Head of caudate nucleus (tissue), 42 donors: ENCODE measurements around the gene INSIG1.

Experiments used
- DNase-seq, 42 donors: peaks; one replicate each; pipeline versions ENCODE4 v3.0.0 to v3.0.0-alpha.2; 2020 to 2021; ENCODE audit warnings: mixed read lengths in 7 of 42
- intact Hi-C: fragments of 100-400 bp; cut with DNase I; formaldehyde crosslinking; loops from one replicate; pipeline ENCODE4 v1.15.0; 2022

Gene INSIG1

GRCh38 chr7:155338632-155339320, 41.1 kb downstream of the INSIG1 start:
- DNase-seq, result peak in 2 of 42 donors; percentile 11 to 33
- intact Hi-C loops, result no loop called here

GRCh38 chr7:155339474-155339873, 41.8 kb downstream of the INSIG1 start:
- peak in 1 of 42 donors; percentile 9 for DNase-seq
- intact Hi-C loops, result no loop called here

GRCh38 chr7:155340071-155340531, 42.4 kb downstream of the INSIG1 start:
- intact Hi-C loops, result loop anchor here (10.0 kb wide), 2 partner anchors 45 to 415 kb away; partner anchors contain the start of gene INSIG1

GRCh38 chr7:155340721-155341120, 43.0 kb downstream of the INSIG1 start:
- intact Hi-C loops, result loop anchor here (10.0 kb wide), 2 partner anchors 46 to 416 kb away; partner anchors contain the start of gene INSIG1
- no peak for DNase-seq

More at GRCh38 chr7:155340071-155340531, 42.4 kb downstream of the INSIG1 start:
- peak in 1 of 42 donors; percentile 10 for DNase-seq

- no peak for DNase-seq
- intact Hi-C loops, result loop anchor here (10.0 kb wide), 2 partner anchors 47 to 417 kb away; partner anchors contain the start of gene INSIG1
These were observed 43.8 kb downstream of the INSIG1 start for GRCh38 chr7:155341463-155341983.

- DNase-seq, result peak in 1 of 42 donors; percentile 28
- intact Hi-C loops, result loop anchor here (10.0 kb wide), 2 partner anchors 48 to 418 kb away; partner anchors contain the start of gene INSIG1
These were observed 44.6 kb downstream of the INSIG1 start for GRCh38 chr7:155342313-155342712.

- intact Hi-C loops, result loop anchor here (10.0 kb wide), 2 partner anchors 48 to 418 kb away; partner anchors contain the start of gene INSIG1
- DNase-seq, result no peak
These were observed 45.5 kb downstream of the INSIG1 start for GRCh38 chr7:155343150-155343549.

GRCh38 chr7:155343661-155344121, 46.0 kb downstream of the INSIG1 start:
- no peak for DNase-seq
- intact Hi-C loops, result loop anchor here (10.0 kb wide), 2 partner anchors 49 to 419 kb away; partner anchors contain the start of gene INSIG1

GRCh38 chr7:155344270-155344617, 46.6 kb downstream of the INSIG1 start:
- intact Hi-C loops, result loop anchor here (10.0 kb wide), 2 partner anchors 49 to 419 kb away; partner anchors contain the start of gene INSIG1
- DNase-seq, result peak in 2 of 42 donors; percentile 6 to 7

- intact Hi-C loops, result loop anchor here (5.0 to 10.0 kb wide), 3 partner anchors 50 to 420 kb away; partner anchors contain the start of gene INSIG1
- DNase-seq, result peak; percentile 57 to 92 (median 83)
These were observed 47.1 kb downstream of the INSIG1 start for GRCh38 chr7:155344618-155345433.

- intact Hi-C loops, result loop anchor here (5.0 to 10.0 kb wide), 3 partner anchors 51 to 421 kb away; partner anchors contain the start of gene INSIG1
These were observed 47.8 kb downstream of the INSIG1 start for GRCh38 chr7:155345490-155345889.

GRCh38 chr7:155346285-155346684, 48.6 kb downstream of the INSIG1 start:
- DNase-seq, result peak in 1 of 42 donors; percentile 7
- intact Hi-C loops, result loop anchor here (5.0 to 10.0 kb wide), 3 partner anchors 51 to 421 kb away; partner anchors contain the start of gene INSIG1

More at GRCh38 chr7:155345490-155345889, 47.8 kb downstream of the INSIG1 start:
- peak in 2 of 42 donors; percentile 0 for DNase-seq

GRCh38 chr7:155348806-155349205, 51.1 kb downstream of the INSIG1 start:
- intact Hi-C loops, result loop anchor here (5.0 to 10.0 kb wide), 3 partner anchors 54 to 424 kb away; partner anchors contain the start of gene INSIG1
- peak in 5 of 42 donors; percentile 1 to 13 (median 6) for DNase-seq

GRCh38 chr7:155349601-155350331, 52.1 kb downstream of the INSIG1 start:
- intact Hi-C loops, result loop anchor here (5.0 to 10.0 kb wide), 3 partner anchors 55 to 425 kb away; partner anchors contain the start of gene INSIG1
- peak in 10 of 42 donors; percentile 2 to 34 (median 10) for DNase-seq

- peak in 11 of 42 donors; percentile 0 to 19 (median 6) for DNase-seq
- intact Hi-C loops, result no loop called here
These were observed 53.6 kb downstream of the INSIG1 start for GRCh38 chr7:155351120-155351870.

GRCh38 chr7:155352076-155352752, 54.5 kb downstream of the INSIG1 start:
- DNase-seq, result peak in 11 of 42 donors; percentile 3 to 33 (median 9)
- intact Hi-C loops, result no loop called here

GRCh38 chr7:155352753-155353115, 55.1 kb downstream of the INSIG1 start:
- intact Hi-C loops, result no loop called here
- peak in 3 of 42 donors; percentile 1 to 16 (median 3) for DNase-seq
